G401.6 (cell line): ENCODE measurements around the gene CHKB.
"Not testable (repeated sequence)": the region's sequence is repeated elsewhere in the genome, so short reads cannot be mapped to it uniquely, and the experiment has no call there.

Source experiments
- FAIRE-seq: peaks from 2 replicates; lab custom pipeline; 2012; peaks lifted over from hg19 to GRCh38; lab: Jason Lieb, UNC

Gene CHKB

DNA sequence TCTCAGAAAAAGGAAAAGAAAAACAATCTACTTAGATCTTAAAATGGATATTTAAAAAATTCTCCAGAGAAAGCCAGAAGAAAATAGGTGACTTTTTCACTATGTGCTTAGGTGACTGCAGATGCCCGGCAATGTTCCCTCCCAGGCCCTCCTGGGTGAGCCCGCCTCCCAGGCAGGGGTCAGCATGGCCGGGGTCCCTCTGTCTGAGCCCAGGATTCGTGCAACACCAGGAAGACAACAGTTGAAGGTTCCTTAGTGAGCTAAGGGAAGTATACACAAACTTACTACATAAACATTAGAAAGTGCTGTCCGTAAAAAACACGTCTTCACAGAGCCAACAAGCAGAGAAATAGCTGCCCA, 29.5 kb upstream of the CHKB start:
- no peak for FAIRE-seq

DNA sequence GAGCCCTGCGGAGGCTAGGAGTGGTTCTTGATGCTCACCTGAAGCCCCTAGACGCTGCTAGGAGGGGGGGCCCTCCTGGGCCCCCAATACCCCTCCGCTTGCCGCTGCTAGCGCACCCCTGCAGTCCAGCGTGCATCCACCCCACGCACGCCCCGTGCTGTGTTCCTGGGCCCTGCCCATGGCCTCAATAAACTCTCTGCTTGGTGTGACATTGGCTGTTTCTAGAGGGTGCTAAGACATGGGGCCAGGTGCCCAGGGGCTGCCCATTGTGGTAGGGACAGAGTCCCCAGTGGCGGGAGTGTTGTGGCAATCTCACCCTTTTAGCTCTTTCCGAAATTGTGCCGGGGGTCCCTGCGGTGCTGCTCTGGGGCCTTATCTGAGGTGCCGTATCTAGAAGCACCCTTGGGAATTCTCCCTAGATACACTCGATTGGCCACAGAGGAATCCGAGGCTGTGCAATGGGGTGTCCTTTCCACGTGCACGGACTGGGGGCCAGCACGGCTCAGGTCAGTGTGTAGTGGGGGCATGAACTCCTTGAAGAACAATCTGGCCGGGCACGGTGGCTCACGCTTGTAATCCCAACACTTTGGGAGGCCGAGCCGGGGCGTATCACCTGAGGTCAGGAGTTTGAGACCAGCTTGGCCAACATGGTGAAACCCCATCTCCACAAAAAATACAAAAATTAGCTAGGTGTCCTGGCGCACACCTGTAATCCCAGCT, 28.9 kb upstream of the CHKB start:
- no peak for FAIRE-seq

DNA sequence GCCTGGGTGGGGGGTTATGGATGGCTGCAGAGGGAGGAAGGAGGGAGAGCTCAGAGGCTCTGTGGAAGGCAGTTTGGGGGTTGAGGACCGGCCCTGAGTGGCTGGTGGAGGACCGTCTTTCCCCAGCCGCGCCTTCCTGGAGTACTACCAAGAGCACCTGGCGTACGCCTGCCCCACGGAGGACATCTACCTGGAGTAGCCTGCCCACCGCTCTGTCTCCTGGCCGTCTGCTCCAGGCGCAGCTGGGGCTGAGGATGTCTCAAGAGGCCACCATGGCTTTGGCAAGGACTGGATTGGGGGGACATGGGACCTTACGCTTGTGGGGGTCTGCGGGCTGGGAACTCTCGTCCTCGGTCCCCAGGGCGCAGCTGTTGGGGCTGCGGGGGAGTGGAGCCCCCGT, 27.9 kb upstream of the CHKB start:
- no peak for FAIRE-seq

DNA sequence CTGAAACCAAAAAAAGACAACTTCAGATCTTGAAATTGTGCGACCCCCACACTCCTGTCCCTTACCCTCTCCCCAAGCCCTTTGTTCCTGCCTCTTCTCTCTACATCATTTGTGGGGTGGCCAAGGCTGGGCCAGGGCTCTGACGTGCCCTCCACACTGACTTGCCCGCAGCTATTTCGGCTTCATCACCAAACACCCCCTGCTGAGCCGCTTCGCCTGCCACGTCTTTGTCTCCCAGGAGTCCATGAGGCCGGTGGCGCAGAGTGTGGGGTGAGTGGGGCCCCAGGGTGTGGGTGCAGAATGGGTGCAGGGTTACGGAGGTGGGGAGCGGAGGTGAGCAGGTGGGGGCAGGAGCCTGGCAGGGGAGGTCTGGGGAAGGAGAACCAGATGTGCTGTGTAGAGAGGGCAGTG, 27.4 kb upstream of the CHKB start:
- FAIRE-seq: no peak

DNA sequence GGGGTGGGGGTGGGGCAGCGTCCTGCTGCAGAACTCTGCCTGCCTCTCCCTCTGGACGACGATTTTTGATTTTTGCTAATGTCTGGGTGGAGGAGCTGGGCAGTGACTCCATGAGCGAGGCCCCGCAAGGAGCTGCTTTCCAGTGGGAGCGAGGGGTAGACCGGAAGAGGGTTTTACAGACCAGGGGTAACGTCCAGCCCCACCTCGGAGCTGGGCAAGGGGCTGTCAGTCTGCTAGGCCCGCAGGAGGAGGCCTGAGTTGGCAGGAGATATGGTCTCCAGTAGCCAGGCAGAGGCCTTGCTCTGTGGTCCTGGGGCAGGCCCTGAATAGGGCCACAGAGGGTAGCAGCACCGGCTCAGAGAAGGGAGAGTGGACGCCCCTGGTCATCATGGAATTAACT, 26.9 kb upstream of the CHKB start:
- no peak for FAIRE-seq

DNA sequence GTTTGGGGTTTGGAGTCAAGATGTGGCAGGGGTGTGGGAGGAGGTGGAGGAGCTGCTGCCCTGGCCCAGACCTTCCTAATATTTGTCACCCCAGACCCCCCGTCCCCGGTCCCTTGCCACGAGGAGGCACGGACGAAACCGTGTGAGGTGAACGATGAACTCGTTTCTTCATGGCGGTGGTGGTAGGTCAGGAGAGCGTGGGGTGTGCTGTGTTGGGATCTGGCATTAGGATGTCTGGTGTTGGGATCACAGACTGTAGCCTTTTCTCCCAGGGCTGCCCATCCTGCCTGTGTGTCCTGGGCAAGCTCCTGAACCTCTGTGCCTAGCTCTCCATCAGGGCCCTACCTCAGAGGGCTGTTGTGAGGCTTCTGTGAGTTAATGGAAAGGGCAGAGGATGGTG, 26.3 kb upstream of the CHKB start:
- FAIRE-seq: no peak

DNA sequence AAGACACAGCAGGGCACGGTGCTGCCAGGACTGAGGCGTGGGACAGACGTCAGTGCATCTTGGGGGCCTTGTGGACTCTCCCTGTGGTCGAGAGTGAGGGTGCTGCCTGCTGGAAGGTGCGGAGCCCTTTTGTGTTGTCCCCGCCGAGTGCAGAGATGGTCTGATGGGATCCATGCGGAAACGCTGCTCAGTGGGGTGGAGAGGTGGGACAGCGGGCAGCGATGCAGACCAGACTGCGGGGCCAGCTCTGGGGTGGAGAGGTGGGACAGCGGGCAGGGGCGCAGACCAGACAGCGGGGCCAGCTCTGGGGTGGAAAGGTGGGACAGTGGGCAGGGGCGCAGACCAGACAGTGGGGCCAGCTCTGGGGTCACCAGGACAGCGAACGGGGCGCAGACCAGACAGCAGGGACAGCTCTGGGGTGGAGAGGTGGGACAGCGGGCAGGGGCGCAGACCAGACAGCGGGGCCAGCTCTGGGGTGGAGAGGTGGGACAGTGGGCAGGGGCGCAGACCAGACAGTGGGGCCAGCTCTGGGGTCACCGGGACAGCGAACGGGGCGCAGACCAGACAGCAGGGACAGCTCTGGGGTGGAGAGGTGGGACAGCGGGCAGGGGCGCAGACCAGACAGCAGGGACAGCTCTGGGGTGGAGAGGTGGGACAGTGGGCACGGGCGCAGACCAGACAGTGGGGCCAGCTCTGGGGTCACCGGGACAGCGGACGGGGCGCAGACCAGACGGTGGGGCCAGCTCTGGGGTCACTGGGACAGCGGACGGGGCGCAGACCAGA, 25.6 kb upstream of the CHKB start:
- FAIRE-seq: not testable (repeated sequence)

DNA sequence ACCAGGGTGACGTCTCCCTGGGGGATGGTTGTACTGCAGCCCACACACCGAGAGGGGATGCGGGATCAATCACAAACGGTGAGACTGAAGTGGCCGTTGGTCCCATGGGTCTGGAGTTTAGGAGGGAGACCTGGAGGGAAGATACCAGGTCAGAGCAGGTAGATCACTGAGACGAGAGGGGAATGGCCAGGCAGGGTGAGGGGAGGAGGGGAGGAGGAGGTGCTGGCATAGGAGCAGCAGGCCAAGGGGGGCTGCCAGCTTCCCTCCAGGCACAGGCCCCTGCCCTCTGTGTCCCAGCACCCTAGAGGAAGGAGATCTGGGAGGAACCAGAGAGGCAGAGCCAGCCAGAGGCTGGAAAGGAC, 25.0 kb upstream of the CHKB start:
- FAIRE-seq: no peak

DNA sequence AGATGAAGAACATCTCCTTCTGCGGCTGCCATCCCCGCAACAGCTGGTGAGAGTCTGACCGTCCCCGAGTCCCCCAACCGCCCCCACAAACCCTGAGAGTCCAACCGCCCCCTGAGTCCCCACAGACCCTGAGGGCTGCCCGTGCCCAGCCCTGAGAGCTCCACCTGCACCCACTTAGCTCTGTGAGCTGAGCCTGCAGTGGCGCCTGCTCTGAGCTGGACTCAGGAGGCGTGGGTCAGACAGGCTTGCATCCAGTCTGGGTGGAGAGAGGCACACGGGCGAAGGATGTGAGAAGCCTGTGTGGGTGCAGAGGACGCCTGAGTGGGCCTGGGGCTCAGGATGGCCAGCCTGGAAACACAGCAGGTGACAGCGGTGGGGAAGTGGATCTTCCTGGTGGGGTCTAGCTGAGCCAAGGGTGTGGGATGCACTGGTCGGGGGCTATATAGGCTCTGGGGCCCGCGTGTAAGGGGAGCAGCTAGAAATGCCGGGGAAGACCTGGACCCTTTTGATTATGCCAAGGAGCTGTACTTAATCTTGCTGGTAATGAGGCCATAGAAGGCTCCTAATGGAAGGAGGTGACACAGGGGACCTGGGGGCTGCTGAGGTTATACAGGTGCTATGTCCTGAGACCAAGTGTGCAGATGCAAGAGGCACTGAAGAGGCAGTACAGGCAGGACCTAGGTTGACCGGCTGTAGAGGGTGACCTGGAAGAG, 24.5 kb upstream of the CHKB start:
- FAIRE-seq: no peak

DNA sequence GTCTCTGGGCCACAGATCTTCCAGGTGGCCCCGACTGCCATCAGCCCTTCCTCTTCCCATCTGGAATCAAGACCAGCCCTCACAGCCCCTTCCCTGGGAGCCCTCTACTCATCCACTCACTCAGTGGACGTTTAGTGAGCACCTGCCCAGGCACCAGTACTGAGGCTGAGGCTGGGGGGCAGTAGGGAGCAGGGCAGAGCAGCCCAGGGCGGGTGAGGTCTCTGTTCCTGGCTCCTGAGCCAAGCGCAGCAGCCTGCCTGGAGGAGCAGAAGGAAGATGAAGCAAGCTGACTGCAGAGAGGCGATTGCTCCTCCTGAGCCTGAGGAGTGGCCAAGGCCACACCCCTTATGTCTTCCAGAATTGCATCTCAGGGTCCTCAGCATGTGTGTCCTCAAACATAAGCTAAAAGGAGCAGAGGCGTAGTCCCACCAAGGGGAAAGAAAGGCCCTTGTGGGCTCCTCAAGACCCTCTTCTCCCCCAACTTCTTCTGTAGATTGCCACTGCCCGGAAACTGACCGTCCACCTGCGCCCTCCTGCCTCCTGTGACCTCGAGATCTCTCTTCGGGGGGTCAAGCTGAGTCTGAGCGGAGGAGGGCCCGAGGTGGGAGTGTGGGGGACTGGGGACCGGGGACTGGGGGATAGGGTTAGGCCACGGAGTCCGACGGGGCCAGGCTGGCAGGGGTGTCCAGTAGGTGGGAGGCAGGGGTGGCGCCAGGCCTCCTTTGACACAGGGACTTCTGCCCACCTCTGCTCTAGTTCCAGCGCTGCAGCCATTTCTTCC, 23.7 kb upstream of the CHKB start:
- no peak for FAIRE-seq

DNA sequence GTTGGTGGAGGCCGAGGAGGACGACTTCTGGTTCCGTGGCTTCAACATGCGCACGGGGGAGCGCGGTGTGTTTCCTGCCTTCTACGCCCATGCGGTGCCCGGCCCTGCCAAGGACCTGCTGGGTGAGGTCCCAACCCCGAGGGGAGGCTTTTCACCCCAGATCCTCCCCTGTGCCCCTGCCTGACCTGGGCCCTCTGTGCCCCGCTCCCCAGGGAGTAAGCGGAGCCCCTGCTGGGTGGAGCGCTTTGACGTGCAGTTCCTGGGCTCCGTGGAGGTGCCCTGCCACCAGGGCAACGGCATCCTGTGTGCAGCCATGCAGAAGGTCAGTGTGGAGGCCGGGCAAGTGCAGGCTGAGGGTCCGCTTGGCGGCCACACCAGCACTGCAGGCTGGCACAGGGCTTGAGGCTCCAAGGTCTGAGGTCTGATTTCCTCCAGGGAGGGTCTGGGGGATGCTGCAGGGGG, 23.0 kb upstream of the CHKB start:
- FAIRE-seq: no peak

DNA sequence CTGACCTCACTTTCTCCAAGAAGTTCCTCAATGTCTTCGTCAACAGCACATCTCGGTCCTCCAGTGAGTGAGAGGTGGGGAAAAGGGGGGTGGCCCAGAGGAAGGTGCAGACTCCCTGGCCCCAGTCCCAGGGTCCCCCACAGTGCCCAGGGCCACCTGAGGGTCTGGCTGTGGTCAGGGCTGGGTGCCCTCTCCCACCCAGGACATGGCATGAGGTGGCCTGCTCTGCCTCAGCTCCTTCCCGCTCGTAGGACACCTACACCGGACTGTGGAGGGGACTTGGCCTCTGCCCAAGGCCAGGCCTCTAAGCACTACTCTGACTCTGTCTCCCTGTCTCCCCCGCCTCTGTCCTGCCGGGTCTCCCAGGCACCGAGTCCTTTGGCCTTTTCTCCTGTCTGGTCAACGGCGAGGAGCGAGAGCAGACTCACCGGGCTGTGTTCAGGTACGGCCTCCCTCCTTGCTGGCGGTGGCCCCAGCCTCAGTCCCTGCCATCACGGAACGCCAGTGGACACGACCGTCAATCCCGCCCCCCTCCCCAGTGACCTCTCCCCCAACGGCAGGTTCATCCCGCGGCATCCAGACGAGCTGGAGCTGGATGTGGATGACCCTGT, 22.5 kb upstream of the CHKB start:
- FAIRE-seq: no peak

DNA sequence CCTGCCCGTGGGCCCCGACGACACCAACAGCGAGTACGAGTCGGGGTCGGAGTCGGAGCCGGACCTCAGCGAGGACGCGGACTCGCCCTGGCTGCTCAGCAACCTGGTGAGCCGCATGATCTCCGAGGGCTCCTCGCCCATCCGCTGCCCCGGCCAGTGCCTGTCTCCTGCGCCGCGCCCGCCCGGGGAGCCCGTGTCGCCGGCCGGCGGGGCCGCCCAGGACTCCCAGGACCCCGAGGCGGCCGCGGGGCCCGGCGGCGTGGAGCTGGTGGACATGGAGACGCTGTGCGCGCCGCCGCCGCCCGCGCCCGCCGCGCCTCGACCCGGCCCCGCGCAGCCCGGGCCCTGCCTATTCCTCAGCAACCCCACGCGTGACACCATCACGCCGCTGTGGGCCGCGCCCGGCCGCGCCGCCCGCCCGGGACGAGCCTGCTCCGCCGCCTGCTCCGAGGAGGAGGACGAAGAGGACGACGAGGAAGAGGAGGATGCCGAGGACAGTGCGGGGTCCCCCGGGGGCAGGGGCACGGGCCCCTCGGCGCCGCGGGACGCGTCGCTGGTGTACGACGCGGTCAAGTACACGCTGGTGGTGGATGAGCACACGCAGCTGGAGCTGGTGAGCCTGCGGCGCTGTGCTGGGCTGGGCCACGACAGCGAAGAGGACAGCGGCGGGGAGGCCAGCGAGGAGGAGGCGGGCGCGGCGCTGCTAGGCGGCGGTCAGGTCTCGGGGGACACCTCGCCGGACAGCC, 21.8 kb upstream of the CHKB start:
- no peak for FAIRE-seq

DNA sequence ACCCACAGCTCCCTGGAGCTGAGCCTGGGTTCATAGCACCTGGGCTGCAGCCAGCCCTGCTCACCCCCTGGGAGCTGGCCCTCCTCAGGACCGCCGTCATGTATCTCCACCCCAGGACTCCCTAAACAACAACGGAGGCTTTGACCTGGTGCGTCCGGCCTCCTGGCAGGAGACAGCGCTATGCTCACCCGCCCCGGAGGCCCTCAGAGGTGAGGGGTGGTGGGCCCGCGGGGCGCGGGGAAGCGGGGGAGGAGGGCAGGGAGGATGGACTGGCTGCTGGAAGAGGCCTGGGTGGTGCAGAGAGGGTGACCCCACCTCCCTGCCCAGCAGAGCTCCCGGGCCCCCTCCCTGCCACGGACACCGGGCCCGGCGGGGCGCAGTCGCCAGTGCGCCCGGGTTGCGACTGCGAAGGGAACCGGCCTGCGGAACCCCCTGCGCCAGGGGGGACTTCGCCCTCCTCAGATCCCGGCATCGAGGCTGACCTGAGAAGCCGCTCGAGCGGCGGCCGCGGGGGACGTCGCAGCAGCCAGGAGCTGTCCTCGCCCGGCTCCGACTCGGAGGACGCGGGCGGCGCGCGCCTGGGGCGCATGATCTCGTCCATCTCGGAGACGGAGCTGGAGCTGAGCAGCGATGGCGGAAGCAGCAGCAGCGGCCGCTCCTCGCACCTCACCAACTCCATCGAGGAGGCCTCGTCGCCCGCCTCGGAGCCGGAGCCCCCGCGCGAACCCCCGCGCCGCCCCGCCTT, 21.0 kb upstream of the CHKB start:
- FAIRE-seq: no peak

DNA sequence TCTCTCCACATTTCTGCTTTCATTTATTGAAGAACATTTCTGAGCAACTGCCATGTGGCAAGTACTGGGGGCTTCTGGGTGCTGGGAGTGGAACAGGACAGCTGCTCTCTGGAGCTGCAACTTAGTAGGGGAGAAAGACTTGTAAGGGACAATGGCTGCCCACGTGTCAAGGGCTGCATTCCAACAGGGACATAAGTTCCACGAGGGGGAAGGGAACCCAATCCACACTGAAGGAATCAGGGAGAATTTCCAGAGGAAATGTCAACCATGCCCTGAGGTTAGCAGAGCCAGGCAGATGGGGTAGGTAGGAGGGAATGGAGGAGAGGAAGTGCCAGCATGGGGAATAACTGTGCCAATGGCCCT, 19.7 kb upstream of the CHKB start:
- no peak for FAIRE-seq

DNA sequence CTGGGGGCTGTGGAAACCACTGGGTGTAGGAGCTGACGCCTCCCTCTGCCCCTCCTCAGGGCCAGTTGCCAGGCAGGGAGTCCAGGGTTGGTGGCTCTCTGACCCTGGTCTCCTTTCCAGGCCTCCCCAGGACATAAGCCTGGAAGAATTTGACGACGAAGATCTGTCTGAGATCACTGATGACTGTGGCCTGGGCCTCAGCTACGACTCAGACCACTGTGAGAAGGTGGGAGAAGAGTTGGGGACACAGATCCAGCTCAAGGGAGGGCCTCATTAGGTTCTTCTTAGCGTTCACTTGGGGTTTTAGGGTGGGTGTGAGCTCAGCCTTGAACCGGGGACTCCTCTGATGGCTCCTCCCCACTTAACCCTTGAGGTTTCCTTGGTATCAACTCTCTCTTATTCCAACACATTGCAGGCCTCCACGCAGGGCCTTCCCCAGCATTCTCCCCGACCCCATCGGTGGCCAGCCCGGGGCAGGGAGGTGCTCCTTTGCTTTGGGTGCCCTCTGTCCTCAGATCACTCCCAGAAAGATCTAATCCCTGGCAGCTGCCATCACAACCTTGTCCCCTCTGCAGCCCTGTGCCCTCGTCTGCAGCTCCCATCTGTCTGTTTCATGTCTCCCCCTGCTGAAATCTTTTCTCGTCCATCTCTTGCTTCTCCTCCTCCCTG, 19.2 kb upstream of the CHKB start:
- no peak for FAIRE-seq

DNA sequence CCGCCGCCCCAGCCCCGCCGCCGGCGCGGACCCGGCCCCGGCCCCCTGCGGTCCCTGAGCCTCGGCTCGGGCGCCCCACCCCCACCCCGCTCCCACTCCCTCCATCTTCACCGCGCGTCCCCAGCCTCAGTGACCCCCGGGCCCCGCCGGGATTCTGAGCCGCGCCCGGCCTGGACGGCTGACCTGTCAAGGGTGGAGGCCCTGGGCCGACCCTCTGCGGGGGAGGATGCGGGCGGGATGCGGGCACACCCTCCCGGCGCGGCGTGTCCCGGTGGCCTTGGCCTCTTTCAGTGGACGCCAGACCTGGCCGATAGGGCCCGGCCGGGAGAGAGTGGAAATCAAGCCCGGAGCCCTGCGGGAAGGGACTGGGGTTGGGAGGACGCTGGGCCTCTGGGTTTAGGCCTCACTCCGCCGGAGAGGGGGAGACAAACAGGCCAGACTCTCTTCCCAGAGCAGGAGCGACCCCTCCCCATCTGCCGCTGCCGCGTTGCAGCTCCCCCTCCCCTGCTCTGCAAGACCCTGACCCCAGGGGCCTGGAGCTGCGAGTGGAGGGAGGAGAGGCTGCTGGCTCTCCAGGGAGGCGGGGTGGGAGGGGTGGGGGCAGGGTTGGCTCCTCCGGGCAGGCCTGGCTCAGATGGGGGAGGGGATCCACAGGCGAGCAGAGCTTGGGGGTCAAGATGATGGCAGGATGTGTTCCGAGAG, 18.5 kb upstream of the CHKB start:
- FAIRE-seq: no peak

DNA sequence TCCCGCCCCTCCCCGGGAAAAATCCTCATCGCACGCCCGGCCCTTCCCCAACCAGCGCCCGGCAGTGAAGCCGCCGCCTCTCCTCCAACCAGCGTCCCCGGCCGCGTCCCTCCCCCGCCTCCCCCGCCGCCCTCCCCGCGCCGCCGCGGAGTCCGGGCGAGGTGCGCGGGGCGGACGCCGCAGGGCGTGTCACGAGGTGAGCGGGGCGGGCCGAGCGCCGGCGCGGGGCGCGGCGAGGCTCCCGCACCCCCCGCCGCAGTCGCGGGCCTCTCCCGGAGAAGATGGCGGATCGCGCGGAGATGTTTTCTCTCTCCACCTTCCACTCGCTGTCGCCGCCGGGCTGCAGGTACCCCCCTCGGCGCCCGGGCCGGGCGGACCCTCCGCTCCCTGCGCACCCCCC, 17.9 kb upstream of the CHKB start, which contains the start of gene MAPK8IP2:
TSS of gene MAPK8IP2 (plus strand) at position 256 of the 400 bp plus-strand sequence. CDS start at position 282, 26 bp downstream.
- no peak for FAIRE-seq

DNA sequence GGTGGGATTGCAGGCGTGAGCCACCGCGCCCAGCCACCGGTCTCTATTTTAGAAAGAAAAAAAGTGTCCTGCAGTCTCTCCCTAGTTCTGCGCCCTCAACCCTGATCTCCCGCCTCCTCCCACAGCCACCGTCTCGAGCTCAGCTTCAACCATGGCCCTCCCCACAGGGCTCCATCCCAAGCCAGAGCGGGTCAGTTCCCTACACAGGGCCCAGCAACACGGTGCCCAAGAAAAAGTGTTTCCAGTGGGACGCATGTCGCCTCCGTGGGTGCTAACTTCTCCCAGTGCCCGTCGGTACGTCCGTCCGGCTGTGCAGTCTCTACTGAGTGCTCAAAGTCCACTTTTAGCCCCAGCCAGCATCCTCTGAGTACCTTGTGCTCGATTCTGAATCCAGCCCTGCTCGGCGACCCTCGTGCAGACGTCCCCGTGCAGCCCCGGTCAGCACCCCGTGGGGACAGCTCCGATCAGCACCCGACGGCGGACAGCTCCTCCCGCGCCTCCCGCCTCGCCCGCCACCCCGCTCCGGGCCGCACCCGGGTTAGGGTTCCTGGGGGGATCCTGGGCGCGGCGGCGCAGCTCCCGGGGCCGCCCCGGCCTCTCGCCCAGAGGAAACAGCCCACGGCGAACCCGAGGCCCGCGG, 17.3 kb upstream of the CHKB start:
- FAIRE-seq: no peak
